GM06990 (cell line): ENCODE data around the gene FOXN4.

Experiments
- DNase-seq: peaks from one replicate; pipeline ENCODE4 v3.0.0-alpha.2; 2011; ENCODE audit not compliant: insufficient read length; ENCODE audit errors: extremely low read depth
- H3K27me3 ChIP-seq: replicated peaks from 2 replicates; pipeline ENCODE4 v1.6.0; 2011; ENCODE audit warnings: low read length; ENCODE audit not compliant: control insufficient read depth, insufficient read depth
- H3K36me3 ChIP-seq: 2 replicates; pipeline ENCODE4 v1.5.1; 2011; ENCODE audit warnings: low read length; ENCODE audit not compliant: control insufficient read depth, insufficient read depth
- H3K4me3 ChIP-seq: replicated peaks from 2 replicates; pipeline ENCODE4 v1.5.1; 2011; ENCODE audit warnings: low read depth, mild to moderate bottlenecking, control low read depth, low read length
- TF ChIP-seq, protein P1 (sequence below): IDR thresholded peaks from 2 replicates; pipeline ENCODE4 v1.5.1; 2011; ENCODE audit warnings: low read length, control low read depth, mild to moderate bottlenecking, inconsistent platforms; ENCODE audit not compliant: insufficient read depth, poor library complexity, severe bottlenecking

FOXN4 gene

DNA sequence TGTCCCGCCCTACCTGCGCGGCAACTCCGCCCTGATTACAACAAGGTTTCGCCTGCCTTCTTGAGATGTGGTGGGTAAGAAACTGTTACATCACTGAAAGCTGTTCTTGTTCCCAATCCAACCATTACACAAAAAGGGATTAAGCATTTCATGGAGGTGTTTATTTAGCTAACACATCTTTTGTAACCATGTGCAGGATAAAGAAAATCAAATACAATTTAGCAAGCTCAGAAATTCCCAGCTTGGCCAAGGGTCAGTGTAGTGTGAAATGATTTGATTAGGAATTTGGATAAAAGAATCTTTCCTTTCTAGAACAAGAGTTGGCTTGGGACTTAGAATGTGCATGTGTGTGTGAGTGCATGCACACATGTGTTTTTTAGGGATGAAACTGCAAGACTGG, 6.3 kb downstream of the FOXN4 start:
- Histone ChIP-seq H3K27me3 (peaks cover 3% of the 10 kb centered on the region), H3K4me3 (no peak overlapping the region), H3K36me3 (no peaks in the 10 kb centered on the region)
- no peak for DNase-seq
- TF ChIP-seq, protein P1, sequence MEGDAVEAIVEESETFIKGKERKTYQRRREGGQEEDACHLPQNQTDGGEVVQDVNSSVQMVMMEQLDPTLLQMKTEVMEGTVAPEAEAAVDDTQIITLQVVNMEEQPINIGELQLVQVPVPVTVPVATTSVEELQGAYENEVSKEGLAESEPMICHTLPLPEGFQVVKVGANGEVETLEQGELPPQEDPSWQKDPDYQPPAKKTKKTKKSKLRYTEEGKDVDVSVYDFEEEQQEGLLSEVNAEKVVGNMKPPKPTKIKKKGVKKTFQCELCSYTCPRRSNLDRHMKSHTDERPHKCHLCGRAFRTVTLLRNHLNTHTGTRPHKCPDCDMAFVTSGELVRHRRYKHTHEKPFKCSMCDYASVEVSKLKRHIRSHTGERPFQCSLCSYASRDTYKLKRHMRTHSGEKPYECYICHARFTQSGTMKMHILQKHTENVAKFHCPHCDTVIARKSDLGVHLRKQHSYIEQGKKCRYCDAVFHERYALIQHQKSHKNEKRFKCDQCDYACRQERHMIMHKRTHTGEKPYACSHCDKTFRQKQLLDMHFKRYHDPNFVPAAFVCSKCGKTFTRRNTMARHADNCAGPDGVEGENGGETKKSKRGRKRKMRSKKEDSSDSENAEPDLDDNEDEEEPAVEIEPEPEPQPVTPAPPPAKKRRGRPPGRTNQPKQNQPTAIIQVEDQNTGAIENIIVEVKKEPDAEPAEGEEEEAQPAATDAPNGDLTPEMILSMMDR, result no peak

- Histone ChIP-seq H3K27me3 (peaks cover 3% of the 10 kb centered on the region), H3K36me3 (no peaks in the 10 kb centered on the region), H3K4me3 (no peak overlapping the region)
- no peak for DNase-seq
- TF ChIP-seq, protein P1, result peak; percentile 38
Measured at GRCh38 chr12:109302358-109302757, 6.7 kb downstream of the FOXN4 start.

GRCh38 chr12:109301643-109302168, 7.4 kb downstream of the FOXN4 start:
- Histone ChIP-seq H3K4me3 (no peak overlapping the region), H3K36me3 (no peaks in the 10 kb centered on the region), H3K27me3 (peaks cover 3% of the 10 kb centered on the region)
- DNase-seq, result no peak
- TF ChIP-seq, protein P1, result no peak

GRCh38 chr12:109299849-109300248, 9.2 kb downstream of the FOXN4 start:
- DNase-seq, result no peak
- H3K36me3 ChIP-seq, result no peaks in the 10 kb centered on the region
- no peak overlapping the region for H3K4me3 ChIP-seq
- TF ChIP-seq, protein P1, result no peak
- peaks cover 4% of the 10 kb centered on the region for H3K27me3 ChIP-seq

DNA sequence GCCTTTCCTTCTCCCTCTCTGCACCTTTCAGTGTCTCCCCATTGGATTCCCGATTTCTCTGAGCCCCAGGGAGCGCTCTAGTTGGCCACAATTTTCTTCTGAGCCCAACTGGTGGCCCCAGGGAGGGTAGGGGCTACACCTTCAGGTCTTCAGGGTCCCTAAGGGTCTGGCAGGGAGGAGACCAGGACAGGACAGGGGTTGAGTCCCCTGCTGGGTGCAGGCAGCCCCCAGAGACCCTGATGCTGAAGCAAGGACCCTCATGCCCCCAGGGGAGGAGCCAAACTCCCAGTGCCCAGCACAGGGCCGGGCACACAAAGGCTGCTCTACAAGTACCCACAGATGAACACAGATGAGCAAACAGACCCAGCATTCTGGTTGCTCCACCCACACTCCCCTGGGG, 12.7 kb downstream of the FOXN4 start:
- H3K27me3 ChIP-seq, result peaks cover 1% of the 10 kb centered on the region
- DNase-seq, result no peak
- no peaks in the 10 kb centered on the region for H3K36me3 ChIP-seq
- H3K4me3 ChIP-seq, result no peak overlapping the region
- TF ChIP-seq, protein P1, result no peak

DNA sequence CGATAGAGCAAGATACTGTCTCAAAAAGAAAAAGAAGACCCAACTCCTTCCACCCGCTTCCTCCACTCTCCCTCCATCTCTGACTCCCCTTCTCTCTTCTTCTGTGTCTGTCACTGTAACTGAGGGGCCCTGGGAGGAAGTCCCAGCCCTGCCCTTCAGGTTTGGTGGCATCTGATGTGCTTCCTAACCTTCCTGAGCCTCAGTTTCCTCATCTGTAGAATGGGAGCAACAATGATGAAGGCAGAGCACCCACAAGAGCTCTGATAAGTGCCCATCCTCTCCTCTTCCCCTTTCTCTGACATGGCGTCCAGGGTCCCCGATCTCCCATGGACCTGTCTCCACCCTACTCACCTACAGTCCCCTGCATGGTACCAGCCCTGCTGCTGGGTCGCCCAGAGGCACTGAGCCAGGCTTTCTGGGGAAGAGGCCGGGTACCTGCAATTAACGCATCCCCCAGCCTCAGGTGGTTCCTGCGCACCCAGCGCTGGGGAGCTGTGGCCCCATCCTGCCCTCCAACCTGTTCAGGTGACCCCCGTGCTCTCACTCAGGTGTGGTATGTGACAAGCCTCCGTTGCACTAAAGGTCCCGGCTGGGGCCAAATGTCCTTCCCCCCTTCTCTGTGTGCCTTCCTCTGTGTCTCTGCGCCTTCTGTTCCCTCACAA, 13.2 kb downstream of the FOXN4 start:
- H3K27me3 ChIP-seq, result peaks cover 1% of the 10 kb centered on the region
- no peaks in the 10 kb centered on the region for H3K36me3 ChIP-seq
- no peak overlapping the region for H3K4me3 ChIP-seq
- DNase-seq, result no peak
- TF ChIP-seq, protein P1, result no peak
